HG02938 (cell line): Measurements from ENCODE around the gene KAT6B.

Source experiments
- ATAC-seq: cut with Tn5 transposase; IDR thresholded peaks from one replicate; pipeline ENCODE4 v1.9.1; 2021; ENCODE audit warnings: mild to moderate bottlenecking, moderate library complexity; ENCODE audit not compliant: unreplicated experiment

KAT6B gene

DNA sequence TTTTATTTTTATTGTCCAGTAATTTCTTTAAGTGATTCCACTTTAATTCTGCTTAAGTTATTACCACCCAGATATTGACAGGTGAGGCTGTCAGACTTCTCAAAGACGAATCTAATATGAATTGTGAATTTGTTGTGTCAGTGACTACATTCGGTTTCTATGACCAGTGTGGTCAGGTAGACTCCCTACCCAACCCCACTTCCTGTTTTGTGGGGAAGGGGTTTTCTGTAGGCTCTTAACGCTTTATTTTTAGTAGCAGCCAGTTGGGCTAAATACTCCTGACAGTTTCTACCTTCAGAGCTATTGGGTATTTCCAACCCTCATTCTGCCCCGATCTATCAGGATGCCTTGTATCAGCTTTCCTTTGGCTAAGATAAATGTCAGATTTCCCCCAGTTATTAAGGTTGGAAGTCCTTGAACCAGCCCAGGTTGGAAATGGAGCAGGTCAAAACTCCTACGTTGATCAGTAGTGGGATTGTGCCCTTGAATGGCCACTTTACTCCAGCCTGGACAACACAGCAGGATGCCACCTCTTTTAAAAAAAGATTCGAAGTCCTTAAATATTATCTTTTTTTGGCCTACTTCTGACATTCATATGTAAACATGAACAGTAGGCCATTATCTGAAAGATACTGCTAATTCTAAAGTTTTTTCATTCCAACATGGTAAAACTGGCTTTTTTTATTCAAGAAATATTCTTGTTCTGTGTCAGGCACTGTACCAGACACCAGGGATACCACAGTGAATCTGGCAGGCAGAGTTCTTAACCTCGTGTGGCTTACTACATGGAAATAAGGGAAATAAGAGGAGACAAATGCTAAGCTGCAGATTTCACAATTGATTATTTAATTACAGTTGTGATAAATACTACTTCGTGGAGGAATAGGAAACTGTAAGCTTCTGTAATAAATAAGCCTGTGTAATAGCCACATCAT is 151.8 kb downstream of the KAT6B start:
- peak; percentile 88 for ATAC-seq

DNA sequence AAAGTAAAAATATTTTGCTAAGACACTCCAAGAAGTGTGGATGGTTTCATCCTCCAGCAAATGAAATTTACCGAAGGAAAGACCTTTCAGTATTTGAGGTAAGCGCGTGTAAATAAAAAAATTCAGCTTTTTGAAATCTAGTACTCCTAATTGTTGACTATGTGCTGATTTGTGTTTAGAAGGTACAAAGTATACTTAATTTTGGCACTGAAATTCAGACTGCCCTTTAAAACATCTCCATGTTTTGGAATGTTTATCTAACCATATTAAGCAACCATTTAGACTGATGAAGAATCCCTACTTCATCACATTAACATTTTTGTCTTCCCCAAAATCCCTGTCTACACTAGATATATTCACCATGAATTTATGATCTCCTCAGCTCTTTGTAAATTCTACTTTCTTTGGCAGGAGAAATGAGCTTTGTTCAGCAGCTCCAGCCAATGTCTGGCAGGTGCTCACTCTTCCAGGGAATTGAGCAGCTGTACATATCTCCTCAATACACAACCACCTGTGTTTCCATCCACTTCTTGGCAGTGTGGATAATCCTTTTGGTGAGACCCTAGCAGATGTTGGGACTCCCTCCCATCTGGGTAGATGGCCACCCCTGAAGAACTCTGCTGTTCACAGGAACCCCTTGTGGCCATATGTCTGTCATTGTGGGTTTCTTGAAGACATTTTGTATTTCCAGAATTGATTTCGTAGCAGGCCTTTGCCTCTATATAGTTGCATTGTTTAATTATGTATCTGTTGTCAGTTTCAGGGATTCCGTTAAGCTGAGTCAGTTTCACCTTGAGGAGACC is 155.6 kb downstream of the KAT6B start:
- no peak for ATAC-seq

DNA sequence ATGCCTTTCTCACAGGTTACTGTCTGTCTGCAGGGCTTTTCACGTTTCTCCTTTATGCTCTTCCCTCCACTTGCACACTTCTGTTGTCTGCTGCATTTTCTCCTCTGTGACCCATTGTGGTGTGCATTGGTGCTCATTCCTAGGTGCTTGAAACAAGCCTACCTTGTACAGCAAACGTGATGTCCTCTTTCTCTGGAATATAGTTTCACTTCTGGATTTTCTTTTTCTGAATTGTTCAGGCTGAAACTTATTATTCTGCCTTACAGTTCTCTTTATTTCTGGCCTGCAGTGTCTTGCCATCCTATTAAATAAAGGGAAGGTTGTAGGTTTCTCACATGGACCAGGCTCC is 156.2 kb downstream of the KAT6B start:
- no peak for ATAC-seq

DNA sequence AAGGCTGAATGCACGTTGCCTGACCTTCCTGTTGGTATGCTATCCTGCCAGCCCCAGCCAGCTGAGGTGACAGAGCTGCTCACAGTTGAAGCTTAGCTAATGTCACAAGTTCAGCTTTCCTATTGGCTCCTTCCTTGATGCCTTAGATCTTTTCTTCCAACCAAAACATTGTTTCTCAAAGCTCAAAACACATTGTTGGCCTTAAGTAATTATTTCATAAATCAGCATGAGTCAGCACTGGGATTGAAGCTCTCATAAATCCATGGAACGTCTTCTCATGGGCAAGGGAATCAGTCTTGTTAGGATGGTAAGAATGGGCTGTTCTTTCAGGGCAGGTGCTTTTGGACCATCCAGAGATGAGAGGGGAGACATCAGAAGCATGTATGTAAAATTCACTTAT is 157.0 kb downstream of the KAT6B start:
- no peak for ATAC-seq

DNA sequence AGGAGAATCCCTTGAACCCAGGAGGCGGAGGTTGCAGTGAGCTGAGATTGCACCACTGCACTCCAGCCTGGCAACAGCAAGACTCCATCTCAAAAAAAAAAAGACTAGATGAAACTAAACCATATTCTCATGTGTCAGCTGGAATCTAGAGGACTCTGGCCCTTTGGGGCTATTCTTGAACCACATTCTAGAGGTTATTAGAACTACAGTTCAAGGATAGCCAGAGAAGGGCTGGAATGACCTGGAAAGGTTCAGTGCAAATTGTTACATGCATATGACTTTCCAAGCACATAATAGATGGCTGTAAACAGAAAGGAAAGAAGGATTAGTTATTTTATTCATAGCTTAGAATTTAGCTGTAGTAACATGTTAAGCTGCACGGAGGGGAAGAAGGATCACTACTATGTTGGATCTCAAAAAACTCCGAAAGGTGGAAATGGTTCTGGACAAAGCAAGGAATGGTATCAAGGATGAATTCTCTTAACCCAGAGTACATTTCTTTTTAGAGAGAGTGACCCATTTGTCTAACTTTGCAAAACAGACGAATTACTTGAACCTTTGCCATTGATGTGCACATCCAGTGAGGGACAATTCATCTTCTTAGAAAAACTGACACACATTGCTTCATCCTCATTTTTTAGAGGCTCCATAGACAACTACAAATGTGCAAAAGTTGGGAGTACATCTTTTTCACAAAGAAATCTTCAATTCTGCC is 161.1 kb downstream of the KAT6B start:
- no peak for ATAC-seq

DNA sequence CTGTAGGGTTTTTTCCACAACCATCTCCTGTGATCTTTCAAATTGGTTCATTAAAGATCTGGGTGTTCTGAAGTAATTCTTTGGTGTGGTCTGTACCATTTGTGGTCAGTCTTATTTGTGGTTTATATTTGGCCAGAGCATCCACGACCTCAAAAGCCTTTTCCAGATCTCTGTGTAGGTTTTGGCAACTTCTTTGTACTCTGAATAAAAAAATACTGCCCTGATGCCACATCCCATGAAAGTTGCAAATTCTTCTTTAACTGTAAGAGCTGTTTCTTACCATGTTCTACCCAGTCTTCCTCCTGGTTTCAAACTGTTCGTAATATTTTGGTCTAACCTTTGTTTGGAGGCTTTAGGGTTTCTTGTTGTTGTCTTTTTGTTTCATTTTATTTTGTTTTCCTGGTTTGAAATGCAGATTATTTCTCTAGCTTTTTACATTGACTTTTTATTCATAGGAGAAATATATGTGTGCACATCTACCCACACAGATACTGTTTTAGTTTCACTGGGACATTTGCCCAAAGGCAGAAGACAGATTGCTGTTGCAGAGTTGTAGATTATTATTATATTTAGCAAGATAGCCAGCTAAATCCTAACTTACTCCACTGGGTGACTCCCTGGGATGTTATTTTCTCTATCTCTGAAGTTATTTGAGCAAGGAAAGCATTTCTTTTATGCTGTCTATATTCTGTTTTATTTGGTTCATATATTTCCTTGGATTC is 161.8 kb downstream of the KAT6B start:
- no peak for ATAC-seq

GRCh38 chr10:74988832-74989561 is 162.6 kb downstream of the KAT6B start:
- no peak for ATAC-seq

DNA sequence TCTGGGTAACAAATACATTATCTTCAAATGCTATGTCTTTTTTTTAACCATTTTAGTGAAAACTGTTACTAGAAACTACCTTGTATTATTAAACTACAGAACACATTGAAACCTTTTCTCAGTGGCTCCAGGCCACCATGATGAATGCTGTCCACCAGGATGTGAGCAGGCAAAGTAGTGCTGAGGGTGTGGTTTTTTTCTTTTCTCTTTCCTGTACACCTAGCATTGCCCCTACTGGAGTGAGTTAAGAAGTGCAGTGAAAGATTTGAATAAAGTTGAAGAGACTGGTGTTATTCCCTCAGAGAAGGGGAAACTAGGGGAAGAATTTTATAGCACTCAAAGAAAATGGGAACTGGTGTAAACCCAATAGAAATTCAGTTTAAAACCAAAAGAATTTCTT is 165.0 kb downstream of the KAT6B start:
- ATAC-seq: no peak

- ATAC-seq: no peak
These were observed 165.7 kb downstream of the KAT6B start for GRCh38 chr10:74992068-74992467.

GRCh38 chr10:74993649-74994048 is 167.2 kb downstream of the KAT6B start:
- no peak for ATAC-seq

DNA sequence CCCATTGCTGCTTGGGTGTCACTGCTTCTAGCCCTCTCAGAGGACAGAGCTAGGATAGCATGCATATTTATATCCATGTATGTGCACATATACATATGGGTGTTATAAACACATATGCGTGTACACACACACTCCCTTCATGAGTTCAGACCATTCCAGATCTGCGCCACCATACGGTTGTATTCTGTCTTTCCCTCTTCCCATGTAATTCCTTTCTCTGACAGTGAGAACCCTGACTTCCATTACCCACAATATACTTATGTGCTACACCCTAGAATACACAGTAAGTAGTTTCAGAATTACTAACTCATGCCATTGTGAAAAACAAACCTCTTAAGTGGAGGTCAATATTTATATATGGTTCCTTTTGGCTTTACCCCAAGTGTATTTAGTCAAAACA is 168.5 kb downstream of the KAT6B start:
- peak; percentile 59 for ATAC-seq

DNA sequence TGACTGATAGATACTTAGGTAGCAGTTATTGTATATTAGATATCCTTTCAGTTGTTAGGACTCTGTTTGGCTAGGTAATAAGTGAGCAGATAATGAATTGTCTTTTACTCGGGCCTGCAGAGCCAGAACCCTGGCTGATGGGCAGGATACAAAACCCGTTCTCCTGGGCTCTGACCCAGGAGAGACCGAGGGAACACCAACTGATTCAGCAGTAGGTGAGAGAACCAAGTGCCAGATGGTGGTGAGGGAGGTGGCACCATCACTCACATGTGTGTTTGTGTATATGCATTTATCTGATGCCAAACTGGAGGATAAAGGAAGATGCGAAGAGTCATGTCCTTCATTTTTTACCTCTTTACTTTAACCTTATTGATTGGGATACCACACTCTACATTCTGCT is 169.4 kb downstream of the KAT6B start:
- ATAC-seq: no peak

DNA sequence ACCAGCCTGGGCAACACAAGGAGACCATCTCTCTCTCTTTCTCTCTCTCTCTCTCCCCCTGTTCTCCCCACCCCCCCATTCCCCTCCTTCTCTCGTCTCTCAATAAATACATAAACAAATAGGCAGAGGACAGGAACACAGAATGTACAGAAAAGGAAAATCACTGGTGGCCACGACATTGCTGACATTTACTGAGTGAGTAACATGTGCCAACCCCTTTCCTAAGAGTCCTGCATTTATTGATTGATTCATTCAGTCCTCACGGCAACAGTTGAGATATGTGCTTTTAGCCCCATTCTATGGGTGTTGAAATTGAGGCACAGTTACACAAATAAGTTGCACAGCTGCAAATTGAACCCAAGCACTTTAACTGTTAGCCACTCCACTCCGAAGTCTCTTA is 170.8 kb downstream of the KAT6B start:
- no peak for ATAC-seq

- no peak for ATAC-seq
These were observed 174.4 kb downstream of the KAT6B start for GRCh38 chr10:75000748-75001321.

DNA sequence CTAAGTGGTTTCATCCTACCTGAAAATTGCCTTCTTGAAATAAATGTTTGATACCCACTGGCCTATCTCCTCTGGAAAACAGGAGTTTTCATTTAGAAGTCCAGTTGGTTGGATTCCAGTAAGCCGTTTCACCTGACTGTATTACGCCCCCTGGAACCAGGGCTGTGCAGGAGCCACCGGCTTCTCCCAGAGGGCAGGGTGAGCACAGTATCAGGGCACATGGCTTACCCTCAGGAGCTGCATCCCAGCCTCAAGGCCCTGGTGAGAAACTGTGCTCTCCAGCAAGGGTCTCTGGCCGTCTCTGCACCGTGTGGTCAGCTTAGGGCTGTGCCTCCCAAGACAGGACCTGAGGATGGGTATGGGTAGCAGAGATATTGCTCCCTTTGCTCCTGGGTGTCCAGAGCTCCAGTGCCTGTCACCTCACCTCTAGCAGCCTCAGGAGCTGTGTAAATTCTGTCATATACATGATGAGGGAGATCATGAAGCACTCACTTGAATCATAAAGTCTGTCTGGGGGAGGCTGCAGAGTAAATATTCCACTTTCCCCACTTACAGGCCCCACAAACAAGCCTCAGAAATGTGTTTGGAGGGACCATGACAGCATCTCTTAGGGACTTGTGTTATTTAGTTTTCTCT is 175.4 kb downstream of the KAT6B start:
- no peak for ATAC-seq

DNA sequence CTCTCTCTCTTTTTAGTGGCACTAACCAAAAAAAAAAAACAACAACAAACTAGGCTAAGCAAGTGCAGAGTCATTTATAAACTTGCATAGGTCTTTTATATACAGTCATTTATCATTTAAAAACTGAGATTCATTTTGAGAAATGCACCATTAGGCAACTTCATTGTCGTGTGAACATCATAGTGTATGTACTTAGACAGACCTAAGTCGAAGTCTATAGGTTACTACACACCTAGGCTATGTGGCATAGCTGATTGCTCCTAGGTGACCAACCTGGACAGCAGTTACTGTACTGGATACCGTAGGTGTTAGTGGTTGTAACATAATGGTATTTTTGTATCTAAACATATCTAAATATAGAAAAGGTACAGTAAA is 175.9 kb downstream of the KAT6B start:
- no peak for ATAC-seq

GRCh38 chr10:75002967-75003594 is 176.7 kb downstream of the KAT6B start:
- ATAC-seq: no peak

- no peak for ATAC-seq
These were observed 177.5 kb downstream of the KAT6B start for GRCh38 chr10:75003891-75004290.

- no peak for ATAC-seq
These were observed 181.2 kb downstream of the KAT6B start for GRCh38 chr10:75007646-75008045.
